Mucosa of rectum (tissue), 2 donors: ENCODE data around the gene HOATZ.
A peak's percentile ranks its signal among the peaks of the same experiment; 100 is the strongest.

ENCODE experiments used
- H3K27ac ChIP-seq, 2 donors: one replicate each; pipeline ENCODE4 v1.7.0; 2013; ENCODE audit warnings: inconsistent platforms in 2 of 2, low read depth in 2 of 2, low read length in 2 of 2
- H3K27me3 ChIP-seq, 2 donors: one replicate each; pipeline ENCODE4 v1.7.0; 2013; ENCODE audit warnings: low read length in 2 of 2; ENCODE audit not compliant: control insufficient read depth in 2 of 2, insufficient read depth in 2 of 2
- H3K36me3 ChIP-seq, 2 donors: one replicate each; pipeline ENCODE4 v1.7.0; 2013; ENCODE audit warnings: low read length in 2 of 2; ENCODE audit not compliant: control insufficient read depth in 2 of 2, insufficient read depth in 2 of 2
- H3K4me1 ChIP-seq, 2 donors: one replicate each; pipeline ENCODE4 v1.7.0; 2013; ENCODE audit warnings: low read length in 2 of 2, mild to moderate bottlenecking in 1 of 2; ENCODE audit not compliant: control insufficient read depth in 2 of 2, insufficient read depth in 2 of 2
- H3K4me3 ChIP-seq, 2 donors: one replicate each; pipeline ENCODE4 v1.7.0; 2013; ENCODE audit warnings: low read length in 2 of 2
- H3K9ac ChIP-seq, 2 donors: one replicate each; pipeline ENCODE4 v1.7.0; 2013; ENCODE audit warnings: low read length in 2 of 2, low read depth in 1 of 2, mild to moderate bottlenecking in 1 of 2
- H3K9me3 ChIP-seq, 2 donors: one replicate each; pipeline ENCODE4 v1.7.0; 2013; ENCODE audit warnings: low read length in 2 of 2; ENCODE audit not compliant: control insufficient read depth in 2 of 2
- donor health status: healthy.
- donor health status: Normal muscosa, but diverticular disease.

Gene HOATZ

GRCh38 chr11:111572581-111572980 lies 58.0 kb downstream of the HOATZ start:
- Histone ChIP-seq H3K36me3 (no peaks in the 10 kb centered on the region), H3K4me1 (no peaks in the 10 kb centered on the region), H3K4me3 (no peak overlapping the region), H3K27ac (no peak overlapping the region), H3K27me3 (no peaks in the 10 kb centered on the region), H3K9ac (no peak overlapping the region), H3K9me3 (no peaks in the 10 kb centered on the region)

GRCh38 chr11:111573821-111574249 lies 59.3 kb downstream of the HOATZ start:
- H3K36me3 ChIP-seq = no peaks in the 10 kb centered on the region
- H3K9ac ChIP-seq = no peak overlapping the region
- peak overlapping the region in 1 of 2 donors; percentile 2 for H3K4me3 ChIP-seq
- H3K9me3 ChIP-seq = no peaks in the 10 kb centered on the region
- H3K27ac ChIP-seq = no peak overlapping the region
- no peaks in the 10 kb centered on the region for H3K27me3 ChIP-seq
- no peaks in the 10 kb centered on the region for H3K4me1 ChIP-seq

- no peaks in the 10 kb centered on the region for H3K9me3 ChIP-seq
- H3K4me1 ChIP-seq = no peaks in the 10 kb centered on the region
- H3K27me3 ChIP-seq = no peaks in the 10 kb centered on the region
- H3K36me3 ChIP-seq = no peaks in the 10 kb centered on the region
- no peak overlapping the region for H3K27ac ChIP-seq
- H3K9ac ChIP-seq = no peak overlapping the region
- H3K4me3 ChIP-seq = peak overlapping the region in 1 of 2 donors; percentile 2
Measured at GRCh38 chr11:111574373-111575225, 60.0 kb downstream of the HOATZ start.

GRCh38 chr11:111575740-111576139 lies 61.2 kb downstream of the HOATZ start:
- H3K36me3 ChIP-seq = no peaks in the 10 kb centered on the region
- no peaks in the 10 kb centered on the region for H3K27me3 ChIP-seq
- no peak overlapping the region for H3K4me3 ChIP-seq
- H3K9me3 ChIP-seq = no peaks in the 10 kb centered on the region
- H3K27ac ChIP-seq = no peak overlapping the region
- H3K4me1 ChIP-seq = no peaks in the 10 kb centered on the region
- no peak overlapping the region for H3K9ac ChIP-seq

DNA sequence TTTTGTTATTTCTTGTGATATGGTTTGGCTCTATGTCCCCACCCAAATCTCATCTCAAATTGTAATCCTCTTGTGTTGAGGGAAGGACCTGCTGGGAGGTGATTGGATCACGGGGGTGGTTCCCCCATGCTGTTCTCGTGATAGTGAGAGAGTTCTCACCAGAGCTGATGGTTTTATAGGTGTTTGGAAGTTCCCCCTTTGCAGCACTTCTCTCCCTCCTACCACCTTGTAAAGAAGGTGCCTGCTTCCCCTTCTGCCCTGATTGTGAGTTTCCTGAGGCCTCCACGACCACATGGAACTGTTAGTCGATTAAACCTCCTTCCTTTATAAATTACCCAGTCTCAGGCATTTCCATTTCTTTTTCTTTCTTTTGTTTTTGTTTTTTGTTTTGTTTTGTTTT lies 63.2 kb downstream of the HOATZ start:
- Histone ChIP-seq H3K9ac (no peak overlapping the region), H3K36me3 (no peaks in the 10 kb centered on the region), H3K4me1 (no peaks in the 10 kb centered on the region), H3K9me3 (no peaks in the 10 kb centered on the region), H3K4me3 (no peak overlapping the region), H3K27me3 (no peaks in the 10 kb centered on the region), H3K27ac (no peak overlapping the region)

DNA sequence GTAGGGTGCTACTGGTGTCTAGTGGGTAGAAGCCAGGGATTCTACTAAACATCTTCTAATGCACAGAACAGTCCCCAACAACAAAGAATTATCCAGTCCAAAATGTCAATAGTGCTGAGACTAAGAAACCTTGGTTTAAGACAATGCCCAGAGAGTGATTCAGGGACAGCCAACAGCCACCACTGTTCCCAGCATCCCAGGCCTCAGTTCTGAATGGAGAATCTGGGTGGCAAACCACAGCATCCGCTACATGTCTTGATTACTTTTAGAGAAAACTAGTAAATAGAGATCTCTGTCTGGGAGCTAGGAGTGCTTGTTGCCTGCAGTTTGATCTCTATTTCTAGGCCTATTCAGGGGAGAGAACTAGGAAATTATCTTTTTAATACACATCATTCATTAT lies 66.8 kb downstream of the HOATZ start:
- H3K4me1 ChIP-seq = no peaks in the 10 kb centered on the region
- no peak overlapping the region for H3K4me3 ChIP-seq
- H3K27me3 ChIP-seq = no peaks in the 10 kb centered on the region
- H3K27ac ChIP-seq = no peak overlapping the region
- H3K9ac ChIP-seq = no peak overlapping the region
- no peaks in the 10 kb centered on the region for H3K9me3 ChIP-seq
- H3K36me3 ChIP-seq = no peaks in the 10 kb centered on the region

DNA sequence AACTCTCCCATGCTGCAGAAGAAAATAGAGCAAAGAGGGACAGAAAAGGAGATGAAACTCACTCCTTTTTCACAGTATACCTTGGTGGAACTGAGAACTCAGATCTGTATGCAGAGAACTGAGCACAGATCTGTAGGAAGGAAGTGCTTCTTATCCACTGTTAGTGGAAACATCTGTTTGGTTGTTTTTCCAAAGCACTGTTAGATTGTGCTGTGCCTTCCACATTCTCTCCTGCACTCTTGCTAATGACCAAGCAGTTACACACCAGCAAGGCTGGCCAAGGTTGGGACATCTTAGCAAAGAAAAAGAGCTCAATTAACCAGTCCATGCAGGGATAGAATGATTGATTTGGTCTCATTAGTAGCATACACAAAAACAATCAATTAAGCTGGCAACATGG lies 67.6 kb downstream of the HOATZ start:
- Histone ChIP-seq H3K4me3 (no peak overlapping the region), H3K36me3 (no peaks in the 10 kb centered on the region), H3K9me3 (no peaks in the 10 kb centered on the region), H3K4me1 (no peaks in the 10 kb centered on the region), H3K27me3 (no peaks in the 10 kb centered on the region), H3K27ac (peak overlapping the region in 1 of 2 donors; percentile 7), H3K9ac (no peak overlapping the region)

DNA sequence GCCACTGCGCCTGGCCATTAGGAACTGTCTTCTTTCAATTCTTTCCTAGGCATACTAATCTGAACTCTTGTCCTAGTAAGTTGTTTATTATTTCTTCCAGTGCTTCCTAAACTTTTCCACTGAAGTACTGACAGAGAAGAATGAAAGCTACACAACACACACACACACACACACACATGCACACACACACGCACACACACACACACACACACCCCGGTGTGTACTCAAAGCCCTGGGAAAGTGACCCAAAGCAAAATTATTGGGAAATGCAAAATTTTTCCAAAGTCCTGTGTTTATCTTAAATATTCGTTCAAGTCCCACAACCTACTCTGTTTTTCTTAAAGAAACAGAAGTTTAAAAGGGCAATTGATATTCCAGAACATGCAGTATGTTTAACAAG lies 68.3 kb downstream of the HOATZ start:
- Histone ChIP-seq H3K9ac (no peak overlapping the region), H3K4me1 (no peaks in the 10 kb centered on the region), H3K4me3 (no peak overlapping the region), H3K27ac (no peak overlapping the region), H3K36me3 (no peaks in the 10 kb centered on the region), H3K27me3 (no peaks in the 10 kb centered on the region), H3K9me3 (no peaks in the 10 kb centered on the region)

DNA sequence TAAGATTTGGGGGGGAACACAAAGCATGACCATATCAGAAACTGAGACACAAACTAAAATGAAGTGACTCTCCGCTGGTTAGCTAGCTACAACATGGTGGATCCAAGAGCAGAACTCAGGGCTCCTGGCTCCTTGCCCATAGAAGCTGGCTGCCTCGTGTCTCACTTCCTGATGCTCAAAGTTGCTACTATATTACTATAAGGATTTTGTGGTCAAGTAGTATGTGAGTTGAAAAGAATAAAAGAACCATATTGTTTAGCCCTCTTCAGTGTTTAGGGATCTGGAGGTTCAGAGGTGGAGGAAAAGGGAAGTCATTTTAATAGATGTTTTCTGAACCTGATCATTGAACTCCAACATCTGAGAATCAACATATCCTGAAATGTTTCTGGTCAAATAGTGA lies 70.8 kb downstream of the HOATZ start:
- H3K27ac ChIP-seq = no peak overlapping the region
- no peaks in the 10 kb centered on the region for H3K36me3 ChIP-seq
- H3K4me3 ChIP-seq = no peak overlapping the region
- H3K27me3 ChIP-seq = no peaks in the 10 kb centered on the region
- no peaks in the 10 kb centered on the region for H3K9me3 ChIP-seq
- H3K9ac ChIP-seq = no peak overlapping the region
- H3K4me1 ChIP-seq = no peaks in the 10 kb centered on the region

- H3K27me3 ChIP-seq = no peaks in the 10 kb centered on the region
- no peaks in the 10 kb centered on the region for H3K36me3 ChIP-seq
- H3K9ac ChIP-seq = no peak overlapping the region
- H3K9me3 ChIP-seq = no peaks in the 10 kb centered on the region
- H3K4me1 ChIP-seq = no peaks in the 10 kb centered on the region
- no peak overlapping the region for H3K4me3 ChIP-seq
- H3K27ac ChIP-seq = no peak overlapping the region
Measured at GRCh38 chr11:111586388-111586831, 71.8 kb downstream of the HOATZ start.
